Measurements from ENCODE around the gene SOX13. TPM values are rescaled to one million over a fixed set of nuclear protein-coding genes. Genes with fewer than 3 reads are reported as not detected.

The SOX13 gene
- total RNA-seq, 1 donor from 2014 or later, result 28.6 TPM

GRCh38 chr1:204074274-204075138 lies 1.6 kb downstream of the SOX13 start:
- Histone ChIP-seq H3K9me3 (ENCODE audit: low read depth) (no peaks in the 10 kb centered on the region), H2AFZ (replicated peaks) (no peak overlapping the region), H3K36me3 (no peaks in the 10 kb centered on the region), H3K27me3 (peaks cover 17% of the 10 kb centered on the region), H3K4me2 (peak overlapping the region; percentile 98), H3K9ac (peak overlapping the region; percentile 2), H4K20me1 (ENCODE audit: low read depth) (peaks cover 53% of the 10 kb centered on the region), H3F3A (ENCODE audit: low read depth) (peaks cover 49% of the 10 kb centered on the region), H3K4me1 (peaks cover 41% of the 10 kb centered on the region), H3K4me3 (peak overlapping the region; percentile 78), H3K79me2 (ENCODE audit: low read depth) (peaks cover 64% of the 10 kb centered on the region), H3K27ac (no peak overlapping the region)
- H3K9me3 Mint-ChIP-seq, result peaks cover 3% of the 10 kb centered on the region
- peaks cover 5% of the 10 kb centered on the region for H3K36me3 Mint-ChIP-seq
- no peak for TF ChIP-seq CTCF (IDR thresholded peaks at IDR 0.05)
- TF ChIP-seq EZH2phosphoT487 (IDR thresholded peaks at IDR 0.05), result no peak
- TF ChIP-seq EZH2 (IDR thresholded peaks at IDR 0.05), result peak; percentile 25
- H3K4me3 Mint-ChIP-seq, result peak overlapping the region; percentile 99
- H3K27me3 Mint-ChIP-seq (ENCODE audit: insufficient read depth, low read depth), result peaks cover 11% of the 10 kb centered on the region
- peaks cover 45% of the 10 kb centered on the region for H3K4me1 Mint-ChIP-seq
- peak; percentile 71 for DNase-seq (ENCODE audit: low spot score)
- H3K27ac Mint-ChIP-seq, result peak overlapping the region; percentile 87

- H3K27ac ChIP-seq, result no peak overlapping the region
- Mint-ChIP-seq H3K9me3 (no peaks in the 10 kb centered on the region), H3K4me3 (peak overlapping the region; percentile 99), H3K27ac (peak overlapping the region; percentile 42), H3K27me3 (ENCODE audit: insufficient read depth, low read depth) (peaks cover 6% of the 10 kb centered on the region), H3K36me3 (peaks cover 5% of the 10 kb centered on the region), H3K4me1 (peaks cover 51% of the 10 kb centered on the region)
- H2AFZ ChIP-seq (replicated peaks), result no peak overlapping the region
- DNase-seq (ENCODE audit: low spot score), result peak; percentile 68
- H3K9me3 ChIP-seq (ENCODE audit: low read depth), result no peaks in the 10 kb centered on the region
- H3F3A ChIP-seq (ENCODE audit: low read depth), result peaks cover 55% of the 10 kb centered on the region
- H3K4me3 ChIP-seq, result peak overlapping the region; percentile 78
- peak overlapping the region; percentile 2 for H3K9ac ChIP-seq
- TF ChIP-seq EZH2phosphoT487 (IDR thresholded peaks at IDR 0.05) (no peak), CTCF (IDR thresholded peaks at IDR 0.05) (no peak), EZH2 (IDR thresholded peaks at IDR 0.05) (no peak)
- H3K4me1 ChIP-seq, result peaks cover 47% of the 10 kb centered on the region
- H3K4me2 ChIP-seq, result peak overlapping the region; percentile 98
- peaks cover 70% of the 10 kb centered on the region for H3K79me2 ChIP-seq (ENCODE audit: low read depth)
- no peaks in the 10 kb centered on the region for H3K36me3 ChIP-seq
- peaks cover 17% of the 10 kb centered on the region for H3K27me3 ChIP-seq
- H4K20me1 ChIP-seq (ENCODE audit: low read depth), result peaks cover 59% of the 10 kb centered on the region
Observed at GRCh38 chr1:204075139-204075521, 2.2 kb downstream of the SOX13 start.

GRCh38 chr1:204075890-204076846 lies 3.3 kb downstream of the SOX13 start:
- no peaks in the 10 kb centered on the region for H3K36me3 ChIP-seq
- Mint-ChIP-seq H3K9me3 (no peaks in the 10 kb centered on the region), H3K36me3 (peaks cover 5% of the 10 kb centered on the region), H3K4me3 (peak overlapping the region; percentile 99), H3K4me1 (peaks cover 61% of the 10 kb centered on the region), H3K27me3 (ENCODE audit: insufficient read depth, low read depth) (peaks cover 8% of the 10 kb centered on the region), H3K27ac (peak overlapping the region; percentile 79)
- no peaks in the 10 kb centered on the region for H3K9me3 ChIP-seq (ENCODE audit: low read depth)
- H3F3A ChIP-seq (ENCODE audit: low read depth), result peaks cover 55% of the 10 kb centered on the region
- peaks cover 65% of the 10 kb centered on the region for H4K20me1 ChIP-seq (ENCODE audit: low read depth)
- DNase-seq (ENCODE audit: low spot score), result no peak
- no peak overlapping the region for H2AFZ ChIP-seq (replicated peaks)
- no peak overlapping the region for H3K9ac ChIP-seq
- H3K27me3 ChIP-seq, result peaks cover 17% of the 10 kb centered on the region
- TF ChIP-seq EZH2phosphoT487 (IDR thresholded peaks at IDR 0.05) (no peak), EZH2 (IDR thresholded peaks at IDR 0.05) (no peak), CTCF (IDR thresholded peaks at IDR 0.05) (no peak)
- H3K27ac ChIP-seq, result no peak overlapping the region
- peaks cover 80% of the 10 kb centered on the region for H3K79me2 ChIP-seq (ENCODE audit: low read depth)
- peaks cover 58% of the 10 kb centered on the region for H3K4me1 ChIP-seq
- peak overlapping the region; percentile 78 for H3K4me3 ChIP-seq
- peak overlapping the region; percentile 98 for H3K4me2 ChIP-seq

Measured in neural progenitor cell (in vitro differentiated cells).